Activated CD4-positive, alpha-beta T cell treated with anti-CD3 and anti-CD28 coated beads, Interleukin-2, amount 50 U/mL, for 16 hours (primary cell): ENCODE data around the gene BPIFA3.

Source experiments
- DNase-seq: peaks from one replicate; pipeline ENCODE4 v3.0.0-alpha.2; 2020

BPIFA3 gene

DNA sequence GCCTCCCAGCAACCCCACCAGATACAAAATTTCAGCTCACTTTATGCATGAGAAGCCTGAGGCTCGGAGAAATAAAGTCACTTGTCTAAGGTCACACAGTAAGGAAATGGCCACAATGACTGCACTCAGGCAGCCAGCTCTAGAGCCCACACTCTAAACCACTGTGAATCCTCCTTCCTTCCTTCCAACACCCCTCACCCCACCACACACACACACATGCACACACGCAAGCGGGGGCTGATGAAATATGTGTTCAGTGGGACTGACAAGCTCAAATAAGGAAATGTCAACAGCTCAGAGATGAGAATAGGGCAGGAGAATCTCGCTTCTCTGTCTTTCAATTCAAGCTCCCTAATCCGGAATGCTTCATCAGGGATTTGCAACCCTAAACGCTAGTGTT, 12.7 kb downstream of the BPIFA3 start:
- no peak for DNase-seq

DNA sequence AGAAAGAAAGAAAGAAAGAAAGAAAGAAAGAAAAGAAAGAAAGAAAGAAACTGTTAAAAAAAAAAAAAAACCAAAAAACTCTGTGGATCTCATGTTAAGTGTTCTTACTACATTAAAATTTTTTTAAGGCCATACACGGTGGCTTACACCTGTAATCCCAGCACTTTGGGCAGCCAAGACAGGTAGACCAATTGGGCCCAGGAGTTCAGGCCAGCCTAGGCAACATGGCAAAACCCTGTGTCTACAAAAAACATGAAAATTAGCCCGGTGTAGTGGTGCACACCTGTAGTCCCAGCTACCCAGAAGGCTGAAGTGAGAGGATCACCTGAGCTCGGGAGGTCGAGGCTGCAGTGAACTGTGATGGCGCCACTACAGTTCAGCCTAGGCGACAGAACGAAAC, 14.1 kb downstream of the BPIFA3 start:
- DNase-seq, result no peak

DNA sequence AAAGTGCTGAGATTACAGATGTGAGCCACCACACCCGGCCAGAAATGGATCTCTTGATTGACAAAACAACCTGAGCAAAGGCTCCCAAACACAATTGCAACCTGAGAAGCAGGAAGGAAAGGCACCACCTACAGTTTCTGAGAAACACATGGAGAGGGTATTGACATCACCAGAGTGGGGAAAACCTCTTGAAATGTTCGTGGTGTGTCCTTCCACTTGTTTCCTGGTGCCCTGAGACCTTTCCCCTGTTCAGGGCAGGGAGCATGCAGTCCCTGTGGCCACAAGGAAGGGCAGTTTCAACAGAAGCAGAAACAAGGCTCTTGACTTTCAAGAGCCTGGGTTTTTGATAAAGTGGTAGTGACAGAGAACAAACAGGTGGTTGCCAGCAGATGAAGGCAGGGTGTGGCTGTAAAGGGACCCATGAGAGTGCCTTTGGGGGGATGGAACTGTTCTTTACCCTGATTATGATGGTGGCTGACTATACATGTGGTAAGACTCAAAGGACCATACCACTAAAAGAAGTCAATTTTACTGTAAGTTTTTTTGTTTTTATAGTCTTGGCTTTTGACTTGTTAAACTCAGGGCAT, 15.4 kb downstream of the BPIFA3 start:
- no peak for DNase-seq

DNA sequence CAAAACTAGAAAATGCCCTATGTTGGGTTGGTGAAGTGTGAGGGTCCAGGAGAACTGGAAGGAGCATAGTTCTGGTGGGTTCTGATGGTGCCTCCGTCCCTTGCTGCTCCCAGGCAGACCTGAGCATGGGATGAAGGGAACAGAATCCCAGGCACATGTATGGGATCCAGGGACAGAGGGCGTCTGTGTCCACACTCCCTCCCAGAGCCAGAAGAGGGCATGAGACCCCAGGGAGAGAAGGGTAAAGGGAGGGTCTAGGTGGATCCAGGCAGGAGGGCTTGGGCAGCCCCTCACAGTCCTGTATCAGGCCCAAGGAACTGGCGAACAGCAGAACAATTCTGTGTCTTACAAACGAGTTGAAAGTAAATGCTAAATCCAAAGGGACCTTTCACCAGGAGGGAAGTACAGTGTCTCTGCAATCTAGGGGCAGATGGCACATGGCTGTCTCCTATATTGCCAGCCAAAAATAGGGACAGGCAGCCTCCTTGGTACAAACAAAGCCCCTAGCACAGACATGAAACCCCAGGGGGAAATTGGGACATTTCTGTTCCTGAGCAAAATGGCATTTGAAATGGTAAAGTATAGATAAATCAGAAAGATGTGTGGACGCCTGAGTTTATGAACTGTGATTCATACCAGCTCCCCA, 16.1 kb downstream of the BPIFA3 start:
- no peak for DNase-seq

DNA sequence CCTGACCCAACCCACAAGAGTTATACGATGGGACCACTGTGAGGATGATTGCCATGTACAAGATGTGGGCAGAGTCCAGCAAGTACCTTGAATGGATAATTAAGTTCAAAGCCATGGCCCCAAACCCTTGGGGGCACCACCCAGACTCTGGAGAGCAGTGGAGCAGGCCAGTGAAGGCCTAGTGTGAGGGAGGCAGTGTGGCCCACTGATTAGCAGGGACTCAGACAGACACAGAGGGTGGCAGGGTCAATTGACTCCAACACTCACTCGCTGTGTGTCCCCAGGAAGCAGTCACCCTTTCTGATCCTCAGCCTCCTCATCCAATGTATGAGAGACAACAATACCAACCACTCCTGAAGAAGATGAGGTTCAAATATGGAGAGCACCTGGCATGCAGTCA, 16.9 kb downstream of the BPIFA3 start:
- no peak for DNase-seq

DNA sequence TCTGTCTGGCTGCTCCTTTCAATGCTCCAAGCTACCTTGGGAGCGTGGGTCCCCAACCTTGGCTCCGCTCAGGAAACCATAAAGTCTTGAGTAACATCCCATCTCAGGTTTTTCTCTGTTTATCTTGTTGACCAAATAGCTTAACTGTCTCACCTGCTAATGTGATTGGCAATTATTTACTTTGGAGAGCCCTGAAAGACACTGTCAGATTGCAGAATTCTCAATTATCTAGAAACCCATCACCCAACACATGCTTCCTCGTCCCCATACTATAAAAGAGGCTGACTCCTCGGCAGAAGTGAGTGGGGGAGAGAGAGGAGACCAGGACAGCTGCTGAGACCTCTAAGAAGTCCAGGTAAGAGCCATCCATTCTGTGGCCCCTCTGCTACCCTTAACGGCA, 18.5 kb downstream of the BPIFA3 start, which contains the start of gene BPIFA1:
Gene BPIFA1 (plus strand): TSS at position 301 of the 400 bp plus-strand sequence. CDS start 1,716 bp downstream, outside the sequence.
- no peak for DNase-seq

DNA sequence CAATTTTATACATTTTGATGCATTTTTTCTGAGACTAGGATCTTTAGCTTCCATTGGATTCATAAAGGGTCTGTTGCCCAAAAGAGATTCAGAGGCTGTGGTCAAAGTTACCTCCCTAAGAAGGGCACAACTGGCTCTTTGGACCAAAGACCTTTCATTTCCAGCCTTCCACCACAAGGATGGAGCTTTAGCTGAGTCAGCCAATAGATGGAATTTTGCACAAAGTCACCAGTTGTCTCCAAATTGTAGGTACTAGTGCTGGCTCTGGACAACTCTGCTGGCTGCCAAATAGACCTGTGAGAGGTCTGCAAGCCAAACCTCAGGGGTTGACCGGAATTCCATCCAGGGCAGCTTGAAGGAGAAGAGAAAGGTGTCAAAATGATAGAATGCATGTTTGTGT, 19.2 kb downstream of the BPIFA3 start:
- no peak for DNase-seq

DNA sequence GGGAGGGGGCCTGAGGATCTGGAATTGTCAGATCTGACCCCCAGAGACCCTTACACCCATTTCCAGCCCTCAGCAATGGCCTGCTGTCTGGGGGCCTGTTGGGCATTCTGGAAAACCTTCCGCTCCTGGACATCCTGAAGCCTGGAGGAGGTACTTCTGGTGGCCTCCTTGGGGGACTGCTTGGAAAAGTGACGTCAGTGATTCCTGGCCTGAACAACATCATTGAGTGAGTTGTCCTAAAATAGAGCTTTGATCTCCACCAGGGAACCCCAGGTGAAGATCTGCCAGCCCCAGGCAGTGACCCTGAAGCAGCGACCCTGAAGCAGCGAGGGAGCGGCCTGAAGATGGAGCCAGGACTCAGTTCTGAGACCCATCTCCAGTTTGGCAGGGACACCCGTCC, 20.8 kb downstream of the BPIFA3 start:
- no peak for DNase-seq

DNA sequence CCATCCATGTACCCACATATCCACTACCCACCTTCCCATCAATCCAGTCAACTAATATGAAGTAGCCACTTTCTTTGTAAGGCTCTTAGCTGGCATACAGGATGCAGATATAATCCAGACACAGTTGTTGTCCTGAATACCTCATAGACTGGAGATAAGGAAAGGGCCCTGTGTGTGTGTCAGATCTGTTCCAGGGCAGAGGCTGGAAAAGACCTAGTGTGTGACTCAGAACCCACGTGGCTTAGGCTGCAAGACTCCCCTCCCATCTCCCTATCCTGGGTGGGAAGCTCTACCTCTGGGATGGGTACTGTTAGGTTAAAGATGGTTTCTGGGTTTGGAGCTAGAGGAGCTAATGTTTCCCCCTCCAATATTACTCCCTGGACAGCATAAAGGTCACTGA, 22.3 kb downstream of the BPIFA3 start:
- DNase-seq, result no peak

DNA sequence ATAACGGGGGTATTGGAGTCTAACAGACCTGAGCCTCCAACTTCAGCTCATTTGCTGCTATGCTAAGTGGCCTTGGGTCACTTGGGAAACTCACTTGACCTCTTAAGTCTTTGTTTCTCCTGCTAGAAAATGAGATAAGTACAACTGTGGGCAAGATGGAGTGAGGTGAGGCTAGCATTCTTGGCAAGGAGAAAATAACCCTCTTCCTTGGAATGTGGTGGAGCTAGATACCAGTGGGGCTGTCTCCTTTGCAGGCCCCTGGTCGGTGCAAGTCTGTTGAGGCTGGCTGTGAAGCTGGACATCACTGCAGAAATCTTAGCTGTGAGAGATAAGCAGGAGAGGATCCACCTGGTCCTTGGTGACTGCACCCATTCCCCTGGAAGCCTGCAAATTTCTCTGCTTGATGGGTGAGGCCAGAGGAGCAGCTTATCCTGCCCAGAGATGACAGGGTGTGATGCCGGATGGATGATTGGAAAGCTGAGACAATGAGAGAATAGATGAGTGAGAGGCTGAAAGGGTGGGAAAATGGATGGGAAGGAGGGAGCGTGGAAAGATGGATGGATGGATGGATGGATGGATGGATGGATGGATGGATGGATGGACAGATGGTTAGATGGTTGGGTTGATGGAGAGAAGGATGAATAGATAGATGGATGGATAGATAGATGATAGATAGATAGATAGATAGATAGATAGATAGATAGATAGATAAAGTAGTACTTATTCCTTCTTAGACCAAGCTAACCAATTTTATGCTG, 23.0 kb downstream of the BPIFA3 start:
- DNase-seq, result no peak

DNA sequence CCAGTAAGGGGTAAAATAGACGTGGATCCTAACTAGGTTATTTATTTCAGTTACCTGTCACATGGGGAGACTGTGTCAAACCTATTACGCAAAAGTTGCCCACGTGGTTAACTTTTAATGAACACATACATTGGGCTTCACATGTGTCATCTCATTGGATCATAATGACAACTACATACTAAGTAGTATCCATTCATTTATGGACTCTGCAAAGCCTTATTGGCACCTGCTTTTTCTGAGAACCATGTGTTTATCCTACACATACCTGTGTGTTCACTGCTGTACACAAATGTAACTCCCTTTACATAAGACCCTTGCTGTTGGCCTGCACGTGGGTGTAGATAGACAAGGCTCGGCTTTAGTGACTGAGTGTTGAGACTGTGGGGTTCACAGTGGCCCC, 23.8 kb downstream of the BPIFA3 start:
- DNase-seq, result no peak

DNA sequence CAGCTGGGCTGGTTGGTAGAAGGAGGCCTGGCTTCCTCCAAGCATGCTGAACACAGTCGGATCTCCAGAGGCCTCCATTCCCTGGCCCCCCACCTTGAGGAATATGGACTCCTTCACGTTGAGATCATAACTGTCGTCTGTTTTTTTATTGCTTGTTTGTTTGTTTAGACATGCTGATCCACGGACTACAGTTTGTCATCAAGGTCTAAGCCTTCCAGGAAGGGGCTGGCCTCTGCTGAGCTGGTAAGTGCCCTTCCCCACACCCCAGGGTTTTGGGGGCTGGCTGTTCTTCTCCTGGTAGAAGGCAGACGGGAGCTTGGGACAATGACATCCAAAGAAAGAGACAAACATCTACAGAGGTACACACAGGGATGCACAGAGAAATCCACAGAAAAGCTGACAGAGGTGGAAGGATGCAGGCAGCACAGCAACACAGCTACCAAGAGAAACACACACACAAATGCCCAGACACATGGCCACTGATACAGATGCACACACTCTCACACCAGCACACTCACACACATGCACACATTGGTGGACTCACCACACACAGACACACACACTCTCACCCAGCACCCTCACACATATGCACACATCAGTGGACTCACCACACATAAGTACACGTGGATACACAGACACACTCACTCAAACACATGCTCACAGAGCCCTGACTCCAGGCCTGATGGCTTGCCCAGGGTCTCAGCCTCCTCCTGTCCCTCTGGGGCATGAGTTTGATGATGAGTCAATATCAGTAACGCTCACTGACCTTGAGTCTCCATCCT, 25.4 kb downstream of the BPIFA3 start:
- DNase-seq, result no peak

DNA sequence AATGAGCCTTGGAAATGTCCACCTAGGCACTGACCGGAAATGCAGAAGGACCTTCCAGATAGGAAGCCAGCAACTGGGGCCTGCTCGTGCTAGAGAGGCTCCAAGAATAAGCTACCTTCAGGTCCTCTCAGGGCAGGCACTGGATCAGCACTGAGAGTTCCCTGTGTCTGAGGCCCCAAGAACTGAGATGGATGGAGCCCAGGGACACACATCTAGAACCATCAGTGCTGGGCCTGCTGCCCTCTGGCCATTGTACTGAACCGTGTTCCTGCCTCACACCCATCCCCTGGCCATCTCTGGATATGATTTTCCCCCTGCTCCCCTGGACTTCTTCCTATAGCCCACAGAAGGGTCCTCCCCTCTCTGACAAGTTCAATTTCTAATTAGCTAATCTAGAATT, 28.9 kb downstream of the BPIFA3 start:
- no peak for DNase-seq

DNA sequence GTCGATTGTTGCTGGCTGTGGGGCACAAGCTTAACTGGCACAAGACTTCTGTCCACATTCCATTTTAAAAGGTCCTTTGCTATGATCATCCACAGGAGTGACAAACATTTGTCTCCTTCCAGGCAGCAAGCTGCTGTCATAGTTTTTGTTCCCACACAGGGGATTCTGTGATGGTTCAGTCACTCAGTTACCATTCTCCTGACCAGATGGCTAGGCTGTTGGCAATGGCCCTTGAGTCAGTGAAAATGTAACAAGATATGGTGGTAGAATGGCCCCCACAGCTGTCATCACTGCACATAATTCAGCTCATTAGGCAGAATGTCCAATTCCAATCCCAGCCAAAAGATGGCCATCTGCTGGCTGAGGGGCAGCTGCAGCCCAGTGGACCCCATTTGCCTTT, 32.3 kb downstream of the BPIFA3 start:
- no peak for DNase-seq

DNA sequence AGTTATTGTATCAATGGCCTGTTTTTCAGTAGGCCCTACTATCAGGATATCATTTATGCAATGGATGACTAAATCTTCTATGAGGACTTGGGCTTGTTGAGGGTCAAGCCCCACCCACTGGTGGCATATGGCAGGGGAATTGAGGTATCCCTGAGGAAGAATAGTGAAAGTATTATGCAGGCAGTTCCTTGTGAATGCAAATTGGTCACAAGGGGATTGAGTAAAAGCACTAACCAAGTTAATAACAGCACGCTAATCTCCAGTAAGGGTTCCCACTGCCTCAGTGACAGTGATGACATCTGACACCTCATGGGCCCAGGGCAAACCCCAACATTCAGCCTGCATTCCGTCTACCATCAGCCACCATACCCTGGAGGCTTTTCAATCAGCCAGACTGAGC, 33.5 kb downstream of the BPIFA3 start:
- DNase-seq, result no peak

DNA sequence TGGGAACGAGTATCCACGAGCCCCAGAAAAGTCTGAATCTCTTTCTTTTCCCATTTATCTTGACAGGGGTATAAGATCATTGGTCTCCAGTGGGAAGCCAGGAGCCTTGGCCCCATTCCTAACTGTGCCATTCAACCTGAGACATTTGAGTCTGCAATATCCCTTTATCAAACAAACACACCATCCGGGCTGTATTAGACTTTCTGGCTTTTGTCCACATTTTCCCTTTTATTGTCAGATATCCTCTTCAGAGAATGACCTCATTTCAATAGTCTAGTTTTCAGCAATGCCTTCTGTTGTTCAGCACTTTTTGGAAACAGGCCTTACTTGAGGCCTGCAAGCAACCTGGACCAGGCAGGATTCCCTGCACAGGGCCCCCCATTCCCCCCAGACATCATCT, 34.3 kb downstream of the BPIFA3 start:
- no peak for DNase-seq

DNA sequence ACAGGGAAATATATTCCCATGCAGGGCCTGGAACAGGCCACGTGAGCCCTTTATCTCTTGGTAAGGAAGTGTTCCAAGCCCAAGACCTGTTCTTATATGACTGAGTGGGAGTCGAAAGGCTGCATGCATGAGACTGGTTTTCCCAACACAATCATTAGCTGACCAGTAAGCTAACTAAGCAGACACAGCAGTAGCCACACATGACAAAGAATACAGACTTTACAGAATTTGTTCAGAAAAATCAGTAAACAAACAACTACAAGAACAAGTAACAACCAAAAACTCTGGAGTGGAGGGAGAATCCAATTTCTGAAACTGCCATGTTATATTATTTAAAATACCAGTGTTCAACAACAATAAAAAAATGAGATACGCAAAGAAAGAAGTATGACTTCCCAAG, 35.3 kb downstream of the BPIFA3 start:
- no peak for DNase-seq

DNA sequence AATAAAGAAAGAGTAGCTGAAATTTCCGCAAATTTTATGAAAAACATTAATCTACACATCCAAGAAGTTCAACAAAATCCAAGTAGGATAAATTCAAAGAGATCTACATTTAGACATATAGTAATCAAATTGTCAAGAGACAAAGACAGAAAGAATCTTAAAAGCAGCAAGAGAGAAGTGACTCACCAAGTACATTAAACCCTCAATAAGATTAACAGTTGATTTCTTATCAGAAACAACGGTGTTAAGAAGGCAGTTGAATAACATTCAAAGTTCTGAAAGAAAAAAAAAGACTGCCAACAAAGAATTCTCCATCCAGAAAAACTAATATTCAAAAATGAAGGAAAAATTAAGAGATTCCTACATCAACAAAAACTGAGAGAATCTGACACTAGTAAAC, 37.9 kb downstream of the BPIFA3 start:
- no peak for DNase-seq

DNA sequence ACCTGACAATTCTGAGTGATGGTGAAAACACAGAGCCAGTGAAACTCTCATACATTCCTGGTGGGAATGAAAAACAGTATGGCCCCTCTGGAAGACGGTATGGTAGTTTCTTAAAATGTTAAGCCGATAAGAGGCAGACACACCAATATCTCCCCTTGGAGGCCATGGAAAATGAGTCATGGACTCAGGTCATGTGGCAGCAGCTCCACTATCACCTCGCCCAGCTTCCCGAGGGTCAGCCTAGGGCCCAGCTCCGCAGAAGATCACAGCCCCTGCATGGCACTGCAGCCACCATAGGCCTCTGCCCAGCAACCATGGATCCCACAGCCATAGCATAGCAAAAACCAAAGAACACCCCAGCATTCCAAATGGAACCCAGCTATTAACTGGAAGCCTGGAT, 40.1 kb downstream of the BPIFA3 start:
- DNase-seq, result no peak

DNA sequence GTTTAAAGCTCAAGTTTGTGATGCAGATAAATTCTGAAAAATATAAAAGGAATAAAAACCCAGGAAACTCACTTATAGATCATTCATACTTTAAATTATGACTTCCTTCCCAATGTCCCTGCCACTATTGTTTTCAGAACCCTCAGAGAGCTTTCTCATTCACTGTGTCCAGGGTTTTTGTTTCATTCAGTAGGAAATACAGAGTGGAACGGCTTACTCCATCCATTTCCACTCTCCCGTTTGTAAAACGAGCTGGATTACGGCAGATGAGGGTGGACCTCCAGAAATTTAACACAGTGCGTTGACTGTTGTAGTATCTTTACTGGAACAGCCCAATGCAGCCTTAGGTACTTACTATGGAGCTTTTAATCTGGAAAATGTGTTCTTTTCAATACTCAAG, 42.2 kb downstream of the BPIFA3 start:
- DNase-seq, result no peak

DNA sequence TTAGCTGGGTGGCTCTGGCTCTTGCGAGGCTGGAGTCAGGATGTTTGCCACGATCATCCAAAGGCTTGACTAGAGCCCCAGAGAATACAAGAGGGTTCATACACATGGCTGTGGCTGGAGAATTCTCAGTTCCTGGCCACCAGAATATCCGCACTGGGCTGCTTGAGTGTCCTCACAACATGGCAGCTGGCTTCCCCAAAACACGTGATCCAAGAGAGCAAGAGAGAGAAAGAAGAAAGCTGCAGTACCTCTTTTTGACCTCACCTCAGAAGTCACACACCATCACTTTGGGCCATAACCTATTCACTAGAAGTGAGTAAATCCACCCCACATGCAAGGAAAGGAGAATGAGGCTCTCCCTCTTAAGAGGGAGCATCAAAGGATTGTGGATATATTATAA, 44.3 kb downstream of the BPIFA3 start:
- DNase-seq, result no peak

DNA sequence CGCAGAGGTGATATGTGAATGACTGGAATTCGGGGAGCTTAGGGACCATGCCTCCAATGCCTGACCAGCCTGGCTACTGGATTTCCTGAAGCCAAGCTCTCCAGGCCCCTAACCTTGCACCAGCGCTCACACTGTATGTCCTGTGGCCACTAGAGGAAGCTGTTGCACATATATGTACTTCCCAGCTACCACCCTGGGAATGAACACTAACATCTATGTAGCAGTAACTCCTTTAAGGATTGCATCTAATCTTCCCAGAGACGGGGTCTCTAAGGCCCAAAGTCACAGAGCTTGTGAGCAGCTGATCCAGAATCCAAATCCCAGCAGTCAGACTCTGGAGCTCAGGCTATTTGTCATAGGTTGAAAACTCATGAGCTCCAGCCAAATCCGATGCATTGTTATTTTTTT, 45.5 kb downstream of the BPIFA3 start:
- no peak for DNase-seq

DNA sequence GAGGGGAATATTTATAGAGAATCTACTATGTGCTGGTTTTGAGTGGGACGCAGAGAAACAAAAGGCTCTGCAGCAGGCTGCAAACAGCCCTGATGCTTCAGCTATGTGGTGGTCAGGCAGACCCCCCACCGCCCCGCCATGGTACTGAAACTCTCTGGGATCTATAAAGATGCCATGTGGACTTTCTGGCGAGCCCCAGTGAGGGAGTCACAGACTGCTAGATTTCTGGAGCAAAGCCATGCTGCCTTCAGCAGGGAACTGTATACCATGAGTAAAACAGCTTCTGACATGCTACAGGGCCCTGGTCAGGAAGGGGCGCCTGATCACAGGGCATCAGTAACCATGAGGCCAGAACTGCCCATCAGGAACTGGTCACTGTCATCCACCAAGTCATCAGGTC, 46.6 kb downstream of the BPIFA3 start:
- no peak for DNase-seq

DNA sequence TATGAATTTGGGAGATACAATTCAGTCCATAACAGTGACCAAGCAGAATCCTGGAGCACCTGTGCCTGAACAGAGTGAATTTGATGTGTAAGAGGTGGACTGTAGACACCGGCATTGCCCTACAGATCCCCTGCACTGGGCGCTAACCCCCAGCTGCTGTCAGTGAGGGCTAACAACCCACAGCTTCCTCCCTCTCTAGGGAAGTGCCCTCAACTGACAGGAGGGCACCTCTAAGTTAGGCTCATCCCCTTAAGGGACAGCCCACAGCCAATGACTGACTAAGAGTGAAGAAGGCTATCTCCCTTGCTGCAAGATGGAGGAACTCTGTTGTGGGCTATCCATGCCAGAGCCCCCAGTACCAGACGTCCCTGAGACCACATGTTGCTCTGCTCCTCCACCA, 50.5 kb downstream of the BPIFA3 start:
- DNase-seq, result no peak
